H9 (cell line): ENCODE measurements around the gene DLL4. TPM values are rescaled to one million over a fixed set of nuclear protein-coding genes. Genes with fewer than 3 reads are reported as not detected.

Experiments used
- DNase-seq: peaks from one replicate; pipeline ENCODE4 v3.0.0-alpha.2; 2017
- H2AFZ ChIP-seq: one replicate; pipeline ENCODE4 v1.6.1; 2013; ENCODE audit warnings: mild to moderate bottlenecking, low read length, control low read depth, moderate library complexity
- H2AK5ac ChIP-seq: 2 replicates; pipeline ENCODE4 v1.6.1; 2013; ENCODE audit warnings: low read length, control low read depth, mixed read lengths; ENCODE audit not compliant: insufficient read length
- H2BK120ac ChIP-seq: one replicate; pipeline ENCODE4 v1.6.1; 2013; ENCODE audit warnings: low read depth, mild to moderate bottlenecking, low read length, control low read depth, inconsistent platforms; ENCODE audit not compliant: poor library complexity, severe bottlenecking
- H2BK12ac ChIP-seq: 2 replicates; pipeline ENCODE4 v1.6.1; 2013; ENCODE audit warnings: low read length, control low read depth, mixed read lengths, low read depth; ENCODE audit not compliant: insufficient read length
- H2BK15ac ChIP-seq: 2 replicates; pipeline ENCODE4 v1.6.1; 2013; ENCODE audit warnings: low read depth, low read length, control low read depth
- H2BK20ac ChIP-seq: one replicate; pipeline ENCODE4 v1.6.1; 2013; ENCODE audit warnings: low read depth, mild to moderate bottlenecking, low read length, control low read depth, inconsistent platforms; ENCODE audit not compliant: poor library complexity, severe bottlenecking
- H2BK5ac ChIP-seq: 2 replicates; pipeline ENCODE4 v1.6.1; 2013; ENCODE audit warnings: low read length, control low read depth, mixed read lengths; ENCODE audit not compliant: insufficient read length
- H3K14ac ChIP-seq: 2 replicates; pipeline ENCODE4 v1.6.1; 2013; ENCODE audit warnings: low read length, control low read depth; ENCODE audit not compliant: insufficient read depth
- H3K18ac ChIP-seq: 2 replicates; pipeline ENCODE4 v1.6.1; 2013; ENCODE audit warnings: low read depth, mild to moderate bottlenecking, mixed read lengths, low read length, control low read depth; ENCODE audit not compliant: insufficient read length
- H3K23ac ChIP-seq: 2 replicates; pipeline ENCODE4 v1.6.1; 2013; ENCODE audit warnings: low read length, control low read depth, mixed read lengths, low read depth; ENCODE audit not compliant: insufficient read length
- H3K23me2 ChIP-seq: 2 replicates; pipeline ENCODE4 v1.6.1; 2013; ENCODE audit warnings: low read depth, mild to moderate bottlenecking, mixed read lengths, low read length, control low read depth; ENCODE audit not compliant: insufficient read length, poor library complexity, severe bottlenecking
- H3K27ac ChIP-seq: 2 replicates; pipeline ENCODE4 v1.5.1; 2013; ENCODE audit warnings: low read length, control low read depth, mixed read lengths, low read depth; ENCODE audit not compliant: insufficient read length
- H3K27me3 ChIP-seq: 2 replicates; pipeline ENCODE4 v1.6.1; 2013; ENCODE audit warnings: low read length, control low read depth, inconsistent platforms; ENCODE audit not compliant: insufficient read depth
- H3K4ac ChIP-seq: 2 replicates; pipeline ENCODE4 v1.6.1; 2013; ENCODE audit warnings: low read depth, mild to moderate bottlenecking, control low read depth, inconsistent platforms, low read length, moderate library complexity
- H3K4me1 ChIP-seq: 2 replicates; pipeline ENCODE4 v1.6.1; 2013; ENCODE audit warnings: low read length, control low read depth, inconsistent platforms; ENCODE audit not compliant: insufficient read depth
- H3K4me2 ChIP-seq: 2 replicates; pipeline ENCODE4 v1.6.1; 2013; ENCODE audit warnings: low read length, control low read depth, mixed read lengths; ENCODE audit not compliant: insufficient read length, insufficient read depth
- H3K56ac ChIP-seq: 2 replicates; pipeline ENCODE4 v1.6.1; 2013; ENCODE audit warnings: low read depth, mild to moderate bottlenecking, mixed read lengths, low read length, control low read depth; ENCODE audit not compliant: insufficient read length
- H3K79me1 ChIP-seq: 2 replicates; pipeline ENCODE4 v1.6.1; 2013; ENCODE audit warnings: low read depth, mild to moderate bottlenecking, moderate library complexity, low read length, control low read depth, inconsistent platforms; ENCODE audit not compliant: insufficient read depth, poor library complexity, severe bottlenecking
- H3K79me2 ChIP-seq: 2 replicates; pipeline ENCODE4 v1.6.1; 2013; ENCODE audit warnings: low read length, control low read depth, inconsistent platforms; ENCODE audit not compliant: insufficient read depth
- H3K9ac ChIP-seq: 2 replicates; pipeline ENCODE4 v1.6.1; 2013; ENCODE audit warnings: low read length, control low read depth, mixed read lengths; ENCODE audit not compliant: insufficient read length; ENCODE audit errors: extremely low read depth
- H3K9me3 ChIP-seq: one replicate; pipeline ENCODE4 v1.6.1; 2013; ENCODE audit warnings: low read depth, low read length, inconsistent platforms; ENCODE audit not compliant: control insufficient read depth
- H3T11ph ChIP-seq: one replicate; pipeline ENCODE4 v1.6.1; 2013; ENCODE audit warnings: mild to moderate bottlenecking, low read length, control low read depth, inconsistent platforms
- H4K20me1 ChIP-seq: one replicate; pipeline ENCODE4 v1.6.1; 2013; ENCODE audit not compliant: control insufficient read depth, insufficient read length, insufficient read depth
- H4K5ac ChIP-seq: 2 replicates; pipeline ENCODE4 v1.6.1; 2013; ENCODE audit warnings: low read depth, mild to moderate bottlenecking, mixed read lengths, low read length, control low read depth; ENCODE audit not compliant: insufficient read length
- H4K8ac ChIP-seq: replicated peaks from 2 replicates; pipeline ENCODE4 v1.6.1; 2013; ENCODE audit warnings: low read length, control low read depth, mixed read lengths, low read depth; ENCODE audit not compliant: insufficient read length
- H4K91ac ChIP-seq: 2 replicates; pipeline ENCODE4 v1.6.1; 2013; ENCODE audit warnings: low read depth, mild to moderate bottlenecking, moderate library complexity, mixed read lengths, low read length, control low read depth; ENCODE audit not compliant: insufficient read length
- H3K27ac Mint-ChIP-seq, 3 experiments: 2 replicates in 2 of 3; 3 replicates in 1 of 3; pipeline ENCODE4 v1.8.0; 2020 to 2021; ENCODE audit warnings: mixed read lengths in 3 of 3, mild to moderate bottlenecking in 1 of 3, moderate library complexity in 1 of 3
- H3K27me3 Mint-ChIP-seq: 2 replicates; pipeline ENCODE4 v1.8.0; 2021; ENCODE audit warnings: low read depth, mild to moderate bottlenecking, moderate library complexity, mixed read lengths
- H3K36me3 Mint-ChIP-seq, 3 experiments: 2 replicates in 2 of 3; 3 replicates in 1 of 3; pipeline ENCODE4 v1.8.0; 2020 to 2021; ENCODE audit warnings: low read depth in 3 of 3, mixed read lengths in 3 of 3; ENCODE audit not compliant: insufficient read depth in 1 of 3
- H3K4me1 Mint-ChIP-seq, 2 experiments: 2 replicates each; pipeline ENCODE4 v1.8.0; 2020; ENCODE audit warnings: mixed read lengths in 2 of 2
- H3K4me3 Mint-ChIP-seq, 2 experiments: 2 replicates in 1 of 2; 3 replicates in 1 of 2; pipeline ENCODE4 v1.8.0; 2020 to 2021; ENCODE audit warnings: mild to moderate bottlenecking in 2 of 2, mixed read lengths in 2 of 2, moderate library complexity in 1 of 2
- H3K9me3 Mint-ChIP-seq, 2 experiments: 2 replicates in 1 of 2; 3 replicates in 1 of 2; pipeline ENCODE4 v1.8.0; 2020; ENCODE audit warnings: mild to moderate bottlenecking in 2 of 2, mixed read lengths in 2 of 2, moderate library complexity in 1 of 2
- CTCF ChIP-seq: fragments of 200-600 bp; sonication (generic); conservative IDR thresholded peaks from 3 replicates; pipeline ENCODE4 v1.8.0; 2021; ENCODE audit warnings: antibody characterized with exemption, mild to moderate bottlenecking
- WGBS: extraction: QIAGEN DNeasy Blood & Tissue Kit; methylation state at CpG from one replicate; pipeline ENCODE4 v1.1.7; 2013; ENCODE audit warnings: missing lambda C conversion rate, low lambda C conversion rate, mixed read lengths; ENCODE audit not compliant: insufficient read length; ENCODE audit errors: extremely low coverage; 5-methylcytosine and 5-hydroxymethylcytosine counted together
- total RNA-seq: library from RNA; stranded (reverse); gene quantifications from 2 replicates; pipeline ENCODE4 v1.2.1, GENCODE V29; 2021

DLL4 gene
- total RNA-seq, 1 experiment from 2014 or later = 0.28 TPM

GRCh38 chr15:40893733-40894680 lies 35.1 kb upstream of the DLL4 start, which contains the start of gene VPS18:
Gene VPS18 (plus strand): TSS chr15:40894450. CDS start chr15:40894769, 319 bp downstream.
- peak within 1 kb of the TSS; percentile 90 for H3K4me2 ChIP-seq
- H3K9ac ChIP-seq = peak within 1 kb of the TSS; percentile 90
- H3K79me2 ChIP-seq = peaks cover 7% of the 10 kb centered on the region
- H3T11ph ChIP-seq = no peak within 1 kb of the TSS
- no peak within 1 kb of the TSS for H3K4ac ChIP-seq
- H3K79me1 ChIP-seq = peaks cover 2% of the 10 kb centered on the region
- H3K14ac ChIP-seq = peak within 1 kb of the TSS; percentile 91
- H4K8ac ChIP-seq = no peak within 1 kb of the TSS
- no peak within 1 kb of the TSS for H3K27ac ChIP-seq
- no peak within 1 kb of the TSS for H2AK5ac ChIP-seq
- H3K4me1 ChIP-seq = no peaks in the 10 kb centered on the region; the same call in 1 of the 2 replicates
- no CpG with 5 or more reads among the region's 55 CpGs for WGBS
- DNase-seq = peak; percentile 98
- TF ChIP-seq CTCF = peak; percentile 89
- H3K23me2 ChIP-seq = peaks cover 11% of the 10 kb centered on the region
- H2BK15ac ChIP-seq = no peak within 1 kb of the TSS
- no peak within 1 kb of the TSS for H2BK5ac ChIP-seq
- Mint-ChIP-seq H3K4me3 (peak within 1 kb of the TSS; percentile 92 to 97), H3K9me3 (no peaks in the 10 kb centered on the region; a peak in 1 of 5 replicates), H3K27me3 (peaks cover 23% of the 10 kb centered on the region), H3K36me3 (peaks cover 13 to 36% (median 33%) of the 10 kb centered on the region in 3 experiments; a peak in 6 of 7 replicates), H3K27ac (peak within 1 kb of the TSS; percentile 98 to 99 (median 99)), H3K4me1 (peaks cover 10 to 17% of the 10 kb centered on the region in 2 experiments)
- no peak within 1 kb of the TSS for H2BK120ac ChIP-seq
- no peaks in the 10 kb centered on the region for H3K27me3 ChIP-seq
- peak within 1 kb of the TSS; percentile 34 for H4K5ac ChIP-seq
- no peaks in the 10 kb centered on the region for H3K9me3 ChIP-seq
- H3K56ac ChIP-seq = no peak within 1 kb of the TSS
- H3K18ac ChIP-seq = peak within 1 kb of the TSS; percentile 84
- no peak within 1 kb of the TSS for H2AFZ ChIP-seq
- no peak within 1 kb of the TSS for H3K23ac ChIP-seq
- H2BK20ac ChIP-seq = no peak within 1 kb of the TSS
- H4K20me1 ChIP-seq = no peaks in the 10 kb centered on the region
- no peak within 1 kb of the TSS for H2BK12ac ChIP-seq
- no peak within 1 kb of the TSS for H4K91ac ChIP-seq
